SK-N-SH (cell line): ENCODE data around the gene SIDT1. TPM values are rescaled to one million over a fixed set of nuclear protein-coding genes. Genes with fewer than 3 reads are reported as not detected.

Source experiments
- CTCF ChIA-PET: fragments of 300-600, 350-600 bp; formaldehyde crosslinking; extraction: SDS; loops from one replicate; lab custom pipeline; 2021; lab: Yijun Ruan, JAX
- POLR2A ChIA-PET: fragments of 350-600 bp; sonication (Branson Sonifier 250); formaldehyde crosslinking; extraction: SDS; loops from one replicate; lab custom pipeline; 2020; ENCODE audit warnings: antibody characterized with exemption, inconsistent platforms; lab: Yijun Ruan, JAX
- DNase-seq: peaks from one replicate; pipeline ENCODE4 v3.0.0; 2012
- H2AFZ ChIP-seq: fragments of 200-600 bp; sonication (generic); 2 replicates; pipeline ENCODE4 v1.8.1; 2016; ENCODE audit warnings: antibody characterized with exemption, mild to moderate bottlenecking, low read depth
- H3F3A ChIP-seq: fragments of 200-600 bp; sonication (generic); replicated peaks from 2 replicates; pipeline ENCODE3; 2016; ENCODE audit warnings: antibody characterized with exemption, mild to moderate bottlenecking; ENCODE audit not compliant: insufficient read depth
- H3K27ac ChIP-seq, 2 experiments: fragments of 200-500 bp in 1 of 2; fragments of 200-600 bp in 1 of 2; sonication (Bioruptor generic) in 1 of 2; sonication (generic), shearing (Covaris generic) in 1 of 2; 2 replicates each; pipeline versions ENCODE4 v1.5.1 to v1.6.1; 2014 to 2016; ENCODE audit warnings: low read depth in 2 of 2, inconsistent platforms in 1 of 2, low read length in 1 of 2, mild to moderate bottlenecking in 1 of 2, mixed read lengths in 1 of 2
- H3K27me3 ChIP-seq: fragments of 200-600 bp; sonication (generic), shearing (Covaris generic); 2 replicates; pipeline ENCODE4 v1.6.1; 2016; ENCODE audit warnings: mixed run types; ENCODE audit not compliant: insufficient read depth
- H3K36me3 ChIP-seq, 2 experiments: fragments of 200-500 bp in 1 of 2; fragments of 200-600 bp in 1 of 2; sonication (Bioruptor generic) in 1 of 2; sonication (generic) in 1 of 2; replicated peaks in 1 of 2; 2 replicates each; pipeline versions ENCODE3 to v1.5.1; 2014 to 2016; ENCODE audit warnings: low read length in 1 of 2, mild to moderate bottlenecking in 1 of 2; ENCODE audit not compliant: insufficient read depth in 2 of 2, control insufficient read depth in 1 of 2
- H3K4me1 ChIP-seq, 2 experiments: fragments of 200-500 bp in 1 of 2; fragments of 200-600 bp in 1 of 2; sonication (Bioruptor generic) in 1 of 2; sonication (generic), shearing (Covaris generic) in 1 of 2; 2 replicates each; pipeline versions ENCODE4 v1.5.1 to v1.6.1; 2014 to 2016; ENCODE audit warnings: low read depth in 1 of 2, low read length in 1 of 2, mixed run types in 1 of 2; ENCODE audit not compliant: insufficient read depth in 2 of 2, control insufficient read depth in 1 of 2
- H3K4me2 ChIP-seq: fragments of 200-600 bp; sonication (generic), shearing (Covaris generic); 2 replicates; pipeline ENCODE4 v1.6.1; 2017; ENCODE audit warnings: mixed run types
- H3K4me3 ChIP-seq, 2 experiments: fragments of 200-500 bp in 1 of 2; fragments of 200-600 bp in 1 of 2; sonication (Bioruptor generic) in 1 of 2; sonication (generic), shearing (Covaris generic) in 1 of 2; 2 replicates each; pipeline versions ENCODE4 v1.5.1 to v1.8.1; 2014 to 2016; ENCODE audit warnings: low read depth in 2 of 2, inconsistent platforms in 1 of 2, low read length in 1 of 2, mild to moderate bottlenecking in 1 of 2, mixed read lengths in 1 of 2, moderate library complexity in 1 of 2
- H3K79me2 ChIP-seq: fragments of 200-600 bp; sonication (generic); 2 replicates; pipeline ENCODE4 v1.8.1; 2017; ENCODE audit warnings: mild to moderate bottlenecking; ENCODE audit not compliant: insufficient read depth
- H3K9ac ChIP-seq: fragments of 200-600 bp; sonication (generic); 2 replicates; pipeline ENCODE4 v1.6.1; 2017; ENCODE audit warnings: mixed run types
- H3K9me2 ChIP-seq: fragments of 200-600 bp; sonication (generic); 2 replicates; pipeline ENCODE4 v1.6.1; 2017; ENCODE audit warnings: mixed run types
- H3K9me3 ChIP-seq: fragments of 200-600 bp; sonication (generic); 2 replicates; pipeline ENCODE4 v1.6.1; 2017; ENCODE audit warnings: mixed run types, mild to moderate bottlenecking, moderate library complexity
- H4K20me1 ChIP-seq: fragments of 200-600 bp; sonication (generic); 2 replicates; pipeline ENCODE4 v1.6.1; 2017; ENCODE audit warnings: mild to moderate bottlenecking, mixed run types; ENCODE audit not compliant: insufficient read depth
- ELF1 ChIP-seq: IDR thresholded peaks from 2 replicates; pipeline ENCODE4 v1.4.0; 2012
- FOXJ3 ChIP-seq: sonication (generic); formaldehyde crosslinking; IDR thresholded peaks from 2 replicates; pipeline ENCODE4 v1.5.1; 2020; ENCODE audit warnings: mild to moderate bottlenecking, missing genetic modification reagents
- FOXM1 ChIP-seq: IDR thresholded peaks from 2 replicates; pipeline ENCODE4 v1.4.0; 2012; ENCODE audit warnings: low read depth, mild to moderate bottlenecking
- GATA2 ChIP-seq: sonication (generic); formaldehyde crosslinking; IDR thresholded peaks from 2 replicates; pipeline ENCODE4 v1.5.0; 2020; ENCODE audit warnings: mild to moderate bottlenecking, missing genetic modification reagents
- MAX ChIP-seq: IDR thresholded peaks from 2 replicates; pipeline ENCODE4 v1.4.0; 2012; ENCODE audit warnings: low read depth
- NFIC ChIP-seq: IDR thresholded peaks from 2 replicates; pipeline ENCODE4 v1.4.0; 2012; ENCODE audit warnings: borderline replicate concordance
- PBX3 ChIP-seq: IDR thresholded peaks from 2 replicates; pipeline ENCODE4; 2012
- RCOR1 ChIP-seq: fragments of 150-350 bp; IDR thresholded peaks from 2 replicates; pipeline ENCODE4 v1.6.1; 2017; ENCODE audit warnings: antibody characterized with exemption, low read length
- REST ChIP-seq: IDR thresholded peaks from 2 replicates; pipeline ENCODE4 v1.6.1; 2012; ENCODE audit warnings: mild to moderate bottlenecking, low read depth, low read length, moderate library complexity
- TCF12 ChIP-seq: IDR thresholded peaks from 2 replicates; pipeline ENCODE4 v1.4.0; 2012
- USF1 ChIP-seq: IDR thresholded peaks from 2 replicates; pipeline ENCODE4 v1.4.0; 2012; ENCODE audit warnings: low read depth, borderline replicate concordance
- ZBTB33 ChIP-seq: IDR thresholded peaks from 2 replicates; pipeline ENCODE4 v1.4.0; 2012; ENCODE audit warnings: low read depth, borderline replicate concordance
- WGBS: methylation state at CpG from one replicate; pipeline ENCODE4 v1.1.6; 2017; ENCODE audit warnings: low lambda C conversion rate; 5-methylcytosine and 5-hydroxymethylcytosine counted together
- polyA plus RNA-seq, 3 experiments: library from polyadenylated mRNA; depleted of rRNA; stranded (reverse); fragments of >200 nt; gene quantifications; 2 replicates each; pipeline ENCODE4 v1.2.3, GENCODE V29; 2012

SIDT1 gene
- polyA plus RNA-seq, 1 of the 3 experiments (the other 2 are of a cell fraction) = 0.02 TPM

GRCh38 chr3:113594066-113594465 is 61.7 kb downstream of the SIDT1 start:
- no peak overlapping the region for H3K27ac ChIP-seq
- no peaks in the 10 kb centered on the region; a peak in 1 of 4 replicates for H3K4me1 ChIP-seq
- H3K79me2 ChIP-seq = no peaks in the 10 kb centered on the region
- no peaks in the 10 kb centered on the region for H3K36me3 ChIP-seq
- H3F3A ChIP-seq = no peaks in the 10 kb centered on the region
- 44% methylated on average over 2 of the region's 2 CpGs for WGBS
- no peaks in the 10 kb centered on the region for H3K9me2 ChIP-seq
- no peak for TF ChIP-seq PBX3
- no peak for TF ChIP-seq REST
- TF ChIP-seq USF1 = no peak
- TF ChIP-seq, all 33 proteins: peak for 0
- DNase-seq = no peak
- H3K27me3 ChIP-seq = no peaks in the 10 kb centered on the region
- no peaks in the 10 kb centered on the region for H3K9me3 ChIP-seq
- POLR2A ChIA-PET = no interaction called here
- no peak overlapping the region for H3K9ac ChIP-seq
- H4K20me1 ChIP-seq = no peaks in the 10 kb centered on the region
- CTCF ChIA-PET = no interaction called here
- no peak overlapping the region for H2AFZ ChIP-seq
- H3K4me3 ChIP-seq = no peak overlapping the region
- H3K4me2 ChIP-seq = no peak overlapping the region

GRCh38 chr3:113597596-113598354 is 65.4 kb downstream of the SIDT1 start:
- no peak for DNase-seq
- Histone ChIP-seq H3F3A (no peaks in the 10 kb centered on the region), H3K9ac (no peak overlapping the region), H2AFZ (no peak overlapping the region), H3K9me2 (no peaks in the 10 kb centered on the region), H4K20me1 (no peaks in the 10 kb centered on the region), H3K4me3 (no peak overlapping the region), H3K79me2 (no peaks in the 10 kb centered on the region), H3K4me1 (no peaks in the 10 kb centered on the region; a peak in 1 of 4 replicates), H3K27me3 (no peaks in the 10 kb centered on the region), H3K36me3 (no peaks in the 10 kb centered on the region), H3K9me3 (no peaks in the 10 kb centered on the region), H3K27ac (no peak overlapping the region), H3K4me2 (no peak overlapping the region)
- POLR2A ChIA-PET = no interaction called here
- CTCF ChIA-PET = interaction anchor here (1.5 to 2.9 kb wide), 3 partner anchors 15 to 29 kb away, joined by 3 to 16 read pairs (median 5); no protein-coding TSS in a partner anchor
- whole genome bisulfite sequencing = 46% methylated on average over 4 of the region's 4 CpGs
- TF ChIP-seq ZBTB33 (no peak), TCF12 (no peak), MAX (no peak), NFIC (no peak), ELF1 (no peak), GATA2 (no peak), RCOR1 (no peak), FOXJ3 (no peak), FOXM1 (no peak)
